ENCODE data around the gene RNF10. TPM values are rescaled to one million over a fixed set of nuclear protein-coding genes. Genes with fewer than 3 reads are reported as not detected.

The RNF10 gene
- total RNA-seq, 1 donor from 2014 or later, result 187 TPM

GRCh38 chr12:120573560-120573959 is 39.4 kb downstream of the RNF10 start:
- intact Hi-C loops (cut with micrococcal nuclease), result no loop called here

- intact Hi-C loops (cut with micrococcal nuclease), result no loop called here
Observed at GRCh38 chr12:120574106-120574505, 40.0 kb downstream of the RNF10 start.

- intact Hi-C loops (cut with micrococcal nuclease), result no loop called here
Observed at GRCh38 chr12:120579179-120579578, 45.0 kb downstream of the RNF10 start.

- intact Hi-C loops (cut with micrococcal nuclease), result loop anchor here (1.0 to 5.0 kb wide), 12 partner anchors 47 to 516 kb away; partner anchors contain the start of genes ACADS, C12orf43, COX6A1 and DYNLL1
Observed at GRCh38 chr12:120580787-120581723, 46.9 kb downstream of the RNF10 start, which contains the start of gene POP5. Gene POP5, minus strand, starts transcription at chr12:120581402. Its CDS starts 40 bp downstream, at chr12:120581362.

GRCh38 chr12:120581998-120582397 is 47.8 kb downstream of the RNF10 start:
- intact Hi-C loops (cut with micrococcal nuclease), result loop anchor here (1.0 to 5.0 kb wide), 12 partner anchors 48 to 515 kb away; partner anchors contain the start of genes ACADS, C12orf43, COX6A1 and DYNLL1

GRCh38 chr12:120583478-120584030 is 49.4 kb downstream of the RNF10 start:
- intact Hi-C loops (cut with micrococcal nuclease), result loop anchor here (1.0 to 5.0 kb wide), 5 partner anchors 66 to 527 kb away; no protein-coding TSS in a partner anchor

GRCh38 chr12:120584343-120585149 is 50.4 kb downstream of the RNF10 start:
- intact Hi-C loops (cut with micrococcal nuclease), result loop anchor here (5.0 kb wide), 1 partner anchor 513 kb away; no protein-coding TSS in a partner anchor

- intact Hi-C loops (cut with micrococcal nuclease), result no loop called here
Observed at GRCh38 chr12:120586206-120586605, 52.0 kb downstream of the RNF10 start.

- intact Hi-C loops (cut with micrococcal nuclease), result no loop called here
Observed at GRCh38 chr12:120586860-120587259, 52.7 kb downstream of the RNF10 start.

GRCh38 chr12:120588371-120588770 is 54.2 kb downstream of the RNF10 start:
- intact Hi-C loops (cut with micrococcal nuclease), result no loop called here

GRCh38 chr12:120588948-120589930 is 55.1 kb downstream of the RNF10 start:
- intact Hi-C loops (cut with micrococcal nuclease), result no loop called here

- intact Hi-C loops (cut with micrococcal nuclease), result no loop called here
Observed at GRCh38 chr12:120590741-120591407, 56.7 kb downstream of the RNF10 start.

GRCh38 chr12:120592121-120593049 is 58.2 kb downstream of the RNF10 start:
- intact Hi-C loops (cut with micrococcal nuclease), result no loop called here

- intact Hi-C loops (cut with micrococcal nuclease), result no loop called here
Observed at GRCh38 chr12:120596901-120597300, 62.7 kb downstream of the RNF10 start.

- intact Hi-C loops (cut with micrococcal nuclease), result no loop called here
Observed at GRCh38 chr12:120597861-120598260, 63.7 kb downstream of the RNF10 start.

GRCh38 chr12:120598674-120599463 is 64.7 kb downstream of the RNF10 start:
- intact Hi-C loops (cut with micrococcal nuclease), result no loop called here

GRCh38 chr12:120599672-120600552 is 65.8 kb downstream of the RNF10 start:
- intact Hi-C loops (cut with micrococcal nuclease), result no loop called here
